Duodenal mucosa (tissue), 2 donors: ENCODE data around the gene STK33.

Source experiments
- H3K27ac ChIP-seq: one replicate; pipeline ENCODE4 v1.7.0; 2013; ENCODE audit warnings: low read depth, low read length
- H3K27me3 ChIP-seq, 2 donors: one replicate each; pipeline ENCODE4 v1.7.0; 2013; ENCODE audit warnings: low read length in 2 of 2, control low read depth in 1 of 2; ENCODE audit not compliant: insufficient read depth in 2 of 2, control insufficient read depth in 1 of 2
- H3K36me3 ChIP-seq, 2 donors: one replicate each; pipeline ENCODE4 v1.7.0; 2013; ENCODE audit warnings: low read length in 2 of 2, control low read depth in 1 of 2; ENCODE audit not compliant: insufficient read depth in 2 of 2, control insufficient read depth in 1 of 2
- H3K4me1 ChIP-seq, 2 donors: one replicate each; pipeline ENCODE4 v1.7.0; 2013; ENCODE audit warnings: low read length in 2 of 2, control low read depth in 1 of 2; ENCODE audit not compliant: insufficient read depth in 2 of 2, control insufficient read depth in 1 of 2
- H3K4me3 ChIP-seq, 2 donors: one replicate each; pipeline ENCODE4 v1.7.0; 2013; ENCODE audit warnings: low read length in 2 of 2, low read depth in 1 of 2
- H3K9ac ChIP-seq, 2 donors: one replicate each; pipeline ENCODE4 v1.7.0; 2013; ENCODE audit warnings: low read length in 2 of 2, low read depth in 1 of 2
- H3K9me3 ChIP-seq, 2 donors: one replicate each; pipeline ENCODE4 v1.7.0; 2013; ENCODE audit warnings: low read length in 2 of 2, control low read depth in 1 of 2; ENCODE audit not compliant: control insufficient read depth in 1 of 2

The STK33 gene

DNA sequence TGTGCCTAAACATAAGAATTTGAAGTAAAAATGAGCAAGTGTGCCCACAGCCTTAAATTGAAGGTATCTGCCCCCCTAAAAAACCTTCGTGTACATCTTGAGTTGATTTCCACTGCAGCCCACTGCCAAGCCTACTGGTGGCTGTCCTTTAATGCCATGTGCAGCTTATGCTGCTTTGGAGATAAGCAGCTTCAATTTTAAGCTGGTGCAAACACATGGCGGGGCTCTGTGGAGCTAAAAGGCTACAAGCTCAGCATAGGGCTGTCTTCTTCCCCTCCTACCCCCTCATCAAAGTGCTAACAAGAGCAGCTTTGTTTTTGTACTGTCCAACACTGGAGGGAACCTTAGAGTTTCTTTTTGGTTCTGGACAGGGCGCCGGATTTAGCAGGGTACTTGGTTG, 201.9 kb downstream of the STK33 start:
- no peak overlapping the region for H3K9ac ChIP-seq

DNA sequence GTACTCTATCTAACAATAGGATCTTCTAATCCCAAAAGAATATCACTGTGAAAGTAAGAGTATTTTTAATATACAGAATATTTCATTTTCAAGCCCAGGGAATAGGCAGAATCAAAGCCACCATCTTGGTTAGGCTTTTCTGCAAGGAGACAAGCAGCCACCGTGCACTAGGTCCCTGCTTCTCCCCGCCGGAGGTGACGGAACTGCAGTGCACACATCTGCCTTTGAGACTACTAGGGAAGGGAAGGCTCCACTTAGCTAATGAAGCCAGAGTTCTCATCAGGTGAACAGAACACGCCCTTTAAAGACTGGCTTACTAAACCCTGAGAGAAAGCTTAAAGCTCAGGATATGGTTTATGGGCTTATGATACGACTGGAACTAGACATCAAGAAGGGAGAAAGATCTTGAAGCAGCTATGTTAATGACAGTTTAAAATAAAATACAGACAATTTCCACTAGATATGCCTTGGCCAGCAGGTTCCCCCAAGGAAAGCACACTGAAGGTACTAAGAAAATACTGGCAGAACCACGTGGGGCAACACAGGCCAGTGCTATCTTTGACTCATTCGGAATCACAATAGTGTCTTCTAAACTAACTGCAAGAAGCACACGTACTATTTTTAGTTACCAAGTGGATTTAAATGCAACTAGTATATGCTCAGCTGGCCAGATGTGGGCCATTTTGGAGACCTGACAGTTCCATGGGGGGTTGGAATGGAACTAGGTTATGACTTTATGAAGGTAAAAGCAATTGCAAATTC, 203.0 kb downstream of the STK33 start:
- H3K36me3 ChIP-seq = no peaks in the 10 kb centered on the region
- no peaks in the 10 kb centered on the region for H3K9me3 ChIP-seq
- no peak overlapping the region for H3K4me3 ChIP-seq
- peaks cover 0 to 4% of the 10 kb centered on the region in 2 donors for H3K4me1 ChIP-seq
- no peaks in the 10 kb centered on the region for H3K27me3 ChIP-seq
- H3K9ac ChIP-seq = no peak overlapping the region
- no peak overlapping the region for H3K27ac ChIP-seq

More for the DNA sequence above, 201.9 kb downstream of the STK33 start:
- no peaks in the 10 kb centered on the region for H3K9me3 ChIP-seq
- H3K27ac ChIP-seq = no peak overlapping the region
- H3K4me1 ChIP-seq = peaks cover 0 to 4% of the 10 kb centered on the region in 2 donors
- H3K27me3 ChIP-seq = no peaks in the 10 kb centered on the region
- H3K36me3 ChIP-seq = no peaks in the 10 kb centered on the region
- H3K4me3 ChIP-seq = no peak overlapping the region

DNA sequence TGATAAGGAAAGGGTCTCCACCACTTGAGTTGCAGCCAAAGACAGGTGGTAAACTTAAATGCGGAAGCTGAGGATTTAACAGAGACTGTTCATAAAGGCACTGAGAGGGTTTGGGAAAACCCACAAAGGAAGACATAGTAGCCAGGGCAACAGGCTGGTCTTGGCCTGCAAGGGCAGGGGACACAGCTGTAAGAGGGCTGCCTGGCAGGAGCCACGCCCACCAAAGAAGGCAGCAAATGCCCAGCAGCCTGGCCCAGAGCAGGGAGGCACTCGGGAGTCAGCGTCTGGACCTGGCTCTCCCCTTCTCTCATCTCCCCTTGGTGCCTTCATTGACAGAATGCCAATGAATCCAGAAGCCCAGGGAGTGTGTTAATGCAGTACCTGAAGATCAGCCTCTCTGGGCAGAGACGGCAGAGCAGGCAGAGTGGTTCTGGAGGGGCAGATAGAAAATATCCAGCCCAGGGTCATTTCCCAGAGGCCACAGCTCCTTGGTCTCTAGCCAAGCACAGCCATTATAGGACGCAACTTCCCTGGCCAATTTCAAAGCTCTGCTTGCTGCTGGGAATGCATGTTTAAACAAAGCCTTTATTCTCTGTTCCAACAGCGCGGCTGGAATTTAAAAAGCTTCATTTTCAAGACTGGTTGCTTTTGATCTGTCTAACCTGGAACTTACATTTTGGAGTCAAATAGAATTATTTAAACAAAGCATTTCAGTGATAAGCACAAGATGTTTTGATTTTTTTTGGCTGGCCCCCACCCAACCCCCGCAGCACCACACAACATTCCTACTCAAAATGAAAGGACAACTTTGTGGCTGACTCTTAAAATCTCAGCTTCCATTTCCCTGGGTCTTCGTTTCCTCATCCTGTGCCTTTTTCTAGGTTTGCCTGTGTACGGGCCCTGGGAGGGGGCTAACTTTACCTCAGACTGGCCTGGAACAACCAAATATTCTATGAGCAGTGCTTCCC, 204.7 kb downstream of the STK33 start:
- Histone ChIP-seq H3K4me1 (peaks cover 0 to 4% of the 10 kb centered on the region in 2 donors), H3K36me3 (no peaks in the 10 kb centered on the region), H3K9ac (no peak overlapping the region), H3K27ac (no peak overlapping the region), H3K27me3 (no peaks in the 10 kb centered on the region), H3K9me3 (no peaks in the 10 kb centered on the region), H3K4me3 (no peak overlapping the region)

DNA sequence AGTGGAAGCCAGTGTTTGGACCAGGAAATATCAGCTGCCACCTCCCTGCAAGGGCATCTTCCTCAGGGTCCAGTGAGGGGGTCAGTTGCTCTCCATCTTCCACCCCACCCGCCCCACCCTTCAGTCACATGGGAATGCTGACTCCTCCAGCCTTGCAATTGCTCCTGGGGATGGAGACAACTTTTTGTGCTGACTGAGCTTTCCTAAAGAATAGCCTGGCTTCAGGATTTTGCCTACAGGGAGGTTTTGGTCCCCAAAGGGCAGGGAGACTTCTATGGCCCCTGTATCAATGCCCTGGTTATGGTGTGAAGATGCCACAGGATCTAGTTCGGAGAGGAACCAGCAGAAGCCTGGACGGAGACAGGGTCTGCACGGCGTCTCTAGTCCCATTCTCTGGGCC, 206.3 kb downstream of the STK33 start:
- no peaks in the 10 kb centered on the region for H3K27me3 ChIP-seq
- no peak overlapping the region for H3K9ac ChIP-seq
- H3K27ac ChIP-seq = no peak overlapping the region
- peaks cover 0 to 4% of the 10 kb centered on the region in 2 donors for H3K4me1 ChIP-seq
- H3K36me3 ChIP-seq = no peaks in the 10 kb centered on the region
- no peak overlapping the region for H3K4me3 ChIP-seq
- H3K9me3 ChIP-seq = no peaks in the 10 kb centered on the region

DNA sequence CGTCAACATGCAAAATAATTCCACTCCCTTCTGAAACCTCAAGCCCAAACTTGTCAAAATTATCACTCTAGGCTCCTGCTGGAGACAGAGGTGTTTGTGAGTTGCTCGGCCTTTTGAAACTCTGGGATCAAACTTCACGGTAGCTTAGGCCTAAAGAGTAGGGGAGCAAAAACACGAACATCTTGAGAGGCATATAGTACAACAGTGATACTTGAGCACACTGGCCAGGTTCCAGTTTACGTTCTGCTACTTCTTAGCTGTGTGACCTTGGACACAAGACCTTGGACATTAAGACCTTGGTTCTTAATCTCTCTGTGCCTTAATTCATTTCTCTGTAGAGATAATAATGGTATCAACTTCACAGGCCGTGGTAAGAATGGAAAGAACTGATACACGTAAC, 206.9 kb downstream of the STK33 start:
- no peaks in the 10 kb centered on the region for H3K27me3 ChIP-seq
- H3K36me3 ChIP-seq = no peaks in the 10 kb centered on the region
- no peak overlapping the region for H3K4me3 ChIP-seq
- no peaks in the 10 kb centered on the region for H3K9me3 ChIP-seq
- no peak overlapping the region for H3K27ac ChIP-seq
- peaks cover 0 to 4% of the 10 kb centered on the region in 2 donors for H3K4me1 ChIP-seq
- no peak overlapping the region for H3K9ac ChIP-seq

DNA sequence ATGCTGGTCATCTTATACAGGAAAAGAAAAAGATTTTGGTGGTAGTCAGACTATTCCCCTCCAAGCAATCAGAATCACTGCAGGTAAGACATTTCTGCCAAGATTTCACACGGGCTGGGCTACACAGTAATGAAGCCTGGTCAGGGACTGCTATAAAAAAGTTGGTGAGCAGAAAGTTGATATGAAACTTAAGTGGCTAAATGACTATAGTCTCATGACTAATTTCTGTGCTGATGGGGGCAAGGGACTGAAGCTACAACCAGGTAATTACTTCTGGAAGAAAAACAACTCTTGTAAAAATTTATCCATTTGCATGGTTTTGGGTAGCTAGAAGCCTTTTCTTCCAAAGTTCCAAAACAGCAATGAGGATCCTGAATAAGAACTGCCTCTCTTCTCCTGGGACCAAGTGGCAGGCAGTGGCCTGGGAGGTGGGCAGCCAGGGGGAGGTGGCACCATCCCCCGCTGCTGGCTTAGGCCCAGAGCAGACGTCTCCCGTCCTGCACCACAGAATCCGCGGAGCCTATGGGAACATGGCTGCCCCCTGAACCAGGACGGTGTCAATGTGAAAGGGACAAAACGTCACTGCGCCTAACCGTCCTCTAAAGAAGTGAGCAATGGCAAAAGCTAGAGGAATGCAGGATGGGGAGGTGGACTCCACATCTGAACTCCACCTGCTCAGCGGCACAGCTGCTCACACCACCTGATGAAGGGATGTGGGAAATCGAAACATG, 207.7 kb downstream of the STK33 start:
- H3K4me3 ChIP-seq = no peak overlapping the region
- no peak overlapping the region for H3K27ac ChIP-seq
- no peaks in the 10 kb centered on the region for H3K9me3 ChIP-seq
- H3K36me3 ChIP-seq = no peaks in the 10 kb centered on the region
- no peaks in the 10 kb centered on the region for H3K27me3 ChIP-seq
- peaks cover 0 to 4% of the 10 kb centered on the region in 2 donors for H3K4me1 ChIP-seq
- H3K9ac ChIP-seq = no peak overlapping the region

DNA sequence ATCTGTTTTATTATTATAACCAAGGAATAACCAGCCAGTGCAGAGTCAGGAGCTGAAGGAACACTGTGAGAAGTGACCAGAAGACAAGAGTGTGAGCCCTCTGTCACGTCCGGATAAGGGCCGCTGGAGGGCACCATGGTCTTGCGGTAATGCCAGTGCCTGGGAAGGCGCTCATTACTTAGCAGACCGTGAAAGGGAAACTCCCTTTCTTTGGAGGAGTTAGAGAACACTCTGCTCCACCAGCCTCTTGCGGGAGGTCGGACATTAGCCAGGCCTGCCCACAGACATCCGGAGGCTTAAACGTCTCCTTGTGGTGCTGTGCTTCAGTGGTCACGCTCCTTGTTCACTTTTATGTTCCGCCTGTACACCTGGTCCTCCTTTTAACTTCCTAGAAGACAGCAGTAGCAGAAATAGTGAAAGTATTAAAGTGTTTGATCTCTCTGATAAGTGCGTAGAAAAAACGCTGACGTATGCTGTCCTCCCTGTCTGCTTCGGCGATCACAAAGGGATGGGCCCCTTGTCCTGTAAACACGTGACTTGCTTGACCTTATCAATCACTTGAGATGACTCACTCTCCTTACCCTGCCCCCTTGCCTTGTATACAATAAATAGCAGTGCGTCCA, 209.7 kb downstream of the STK33 start:
- Histone ChIP-seq H3K36me3 (no peaks in the 10 kb centered on the region), H3K4me1 (peaks cover 0 to 4% of the 10 kb centered on the region in 2 donors), H3K27ac (no peak overlapping the region), H3K27me3 (no peaks in the 10 kb centered on the region), H3K9ac (peak overlapping the region in 1 of 2 donors; percentile 32), H3K9me3 (no peaks in the 10 kb centered on the region), H3K4me3 (peak overlapping the region; percentile 55)

DNA sequence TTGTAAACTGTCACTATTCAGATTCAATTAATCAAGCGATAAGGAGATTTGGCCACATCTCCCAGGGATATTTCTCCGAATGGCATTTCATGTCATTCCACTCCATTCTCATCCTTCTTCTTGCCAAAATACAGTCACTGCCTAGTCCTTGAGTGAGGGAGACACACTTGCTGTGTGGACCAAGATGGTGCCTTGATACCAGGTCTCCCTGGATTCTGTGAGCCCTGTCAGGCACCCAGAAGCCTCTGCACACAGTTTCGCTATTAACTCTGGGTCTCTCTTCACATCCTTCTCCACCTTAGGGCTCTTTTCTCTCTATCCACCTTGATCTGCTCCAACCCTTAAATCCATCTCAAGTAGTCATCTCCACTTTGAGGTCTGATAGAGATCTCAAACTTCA, 210.4 kb downstream of the STK33 start:
- Histone ChIP-seq H3K36me3 (no peaks in the 10 kb centered on the region), H3K4me1 (no peaks in the 10 kb centered on the region), H3K9me3 (no peaks in the 10 kb centered on the region), H3K9ac (no peak overlapping the region), H3K27me3 (no peaks in the 10 kb centered on the region), H3K4me3 (no peak overlapping the region), H3K27ac (no peak overlapping the region)

DNA sequence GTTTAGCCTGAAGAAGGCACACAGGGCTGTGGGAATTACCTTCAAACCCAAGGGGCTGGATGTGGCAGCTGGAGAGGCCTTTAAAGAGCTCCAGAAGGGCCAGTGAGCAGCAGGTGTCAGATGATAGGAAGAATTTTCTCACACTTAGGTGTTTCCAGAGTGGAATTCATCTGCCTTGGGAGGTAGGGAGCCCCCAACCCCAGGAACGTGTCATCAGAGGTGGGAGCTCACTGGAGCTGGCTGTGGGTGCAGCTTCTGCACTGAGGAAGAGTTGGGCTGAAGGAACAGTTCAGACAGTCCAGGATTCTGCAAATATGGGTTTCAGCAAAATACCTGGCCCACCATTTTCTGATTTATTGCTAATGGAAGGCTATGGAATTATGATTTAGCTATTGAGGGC, 210.8 kb downstream of the STK33 start:
- no peaks in the 10 kb centered on the region for H3K27me3 ChIP-seq

More for the DNA sequence above, 210.8 kb downstream of the STK33 start:
- Histone ChIP-seq H3K9ac (no peak overlapping the region), H3K27ac (no peak overlapping the region), H3K9me3 (no peaks in the 10 kb centered on the region), H3K36me3 (no peaks in the 10 kb centered on the region), H3K4me3 (no peak overlapping the region), H3K4me1 (no peaks in the 10 kb centered on the region)
